ENCODE data around the gene SHLD1. TPM values are rescaled to one million over a fixed set of nuclear protein-coding genes. Genes with fewer than 3 reads are reported as not detected.
A peak's percentile ranks its signal among the peaks of the same experiment; 100 is the strongest.
"Not testable (repeated sequence)": the region's sequence is repeated elsewhere in the genome, so short reads cannot be mapped to it uniquely, and the experiment has no call there.

SHLD1 gene
- total and polyA plus RNA-seq, 4 donors = 6.2 to 9.0 (median 8.6) TPM

GRCh38 chr20:5773589-5773988 is 23.4 kb downstream of the SHLD1 start:
- Histone ChIP-seq H3K9me3 (ENCODE audit: control insufficient read depth, insufficient read depth, low read length) (no peaks in the 10 kb centered on the region), H3K27ac (ENCODE audit: low read depth, low read length) (no peak overlapping the region), H3K4me3 (ENCODE audit: low read depth, low read length) (no peak overlapping the region), H3K27me3 (ENCODE audit: control insufficient read depth, insufficient read depth, low read length) (no peaks in the 10 kb centered on the region), H3K4me1 (ENCODE audit: control insufficient read depth, insufficient read depth, low read length) (no peaks in the 10 kb centered on the region), H3K36me3 (ENCODE audit: control insufficient read depth, insufficient read depth, low read length) (peaks cover 8% of the 10 kb centered on the region)
- 92% methylated on average over 5 of the region's 8 CpGs for whole genome bisulfite sequencing (ENCODE audit: insufficient coverage)
- no peak for DNase-seq (ENCODE audit: low read depth in 4 of 6, low spot score in 6 of 6)

DNA sequence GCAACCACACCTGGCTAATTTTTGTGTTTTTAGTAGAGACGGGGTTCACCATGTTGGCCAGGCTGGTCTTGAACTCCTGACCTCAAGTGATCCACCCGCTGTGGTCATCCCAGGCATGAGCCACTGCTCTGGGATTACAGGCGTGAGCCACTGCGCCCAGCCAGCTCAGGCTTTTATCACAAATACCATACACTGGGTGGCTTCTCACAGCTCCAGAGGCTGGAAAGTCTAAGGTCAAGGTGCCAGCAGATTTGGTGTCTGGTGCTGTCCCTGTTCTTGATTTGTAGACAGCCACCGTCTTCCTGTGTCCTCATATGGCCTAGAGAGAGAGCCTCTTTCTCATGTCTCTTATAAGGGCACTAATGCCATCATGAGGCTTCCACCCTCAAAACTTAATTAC is 25.9 kb downstream of the SHLD1 start:
- Histone ChIP-seq H3K36me3 (ENCODE audit: control insufficient read depth, insufficient read depth, low read length) (peaks cover 14% of the 10 kb centered on the region), H3K27ac (ENCODE audit: low read depth, low read length) (no peak overlapping the region), H3K4me3 (ENCODE audit: low read depth, low read length) (no peak overlapping the region), H3K4me1 (ENCODE audit: control insufficient read depth, insufficient read depth, low read length) (no peaks in the 10 kb centered on the region), H3K27me3 (ENCODE audit: control insufficient read depth, insufficient read depth, low read length) (no peaks in the 10 kb centered on the region), H3K9me3 (ENCODE audit: control insufficient read depth, insufficient read depth, low read length) (no peaks in the 10 kb centered on the region)
- WGBS (ENCODE audit: insufficient coverage) = 97% methylated on average over 5 of the region's 5 CpGs
- DNase-seq (ENCODE audit: low read depth in 4 of 6, low spot score in 6 of 6) = no peak

DNA sequence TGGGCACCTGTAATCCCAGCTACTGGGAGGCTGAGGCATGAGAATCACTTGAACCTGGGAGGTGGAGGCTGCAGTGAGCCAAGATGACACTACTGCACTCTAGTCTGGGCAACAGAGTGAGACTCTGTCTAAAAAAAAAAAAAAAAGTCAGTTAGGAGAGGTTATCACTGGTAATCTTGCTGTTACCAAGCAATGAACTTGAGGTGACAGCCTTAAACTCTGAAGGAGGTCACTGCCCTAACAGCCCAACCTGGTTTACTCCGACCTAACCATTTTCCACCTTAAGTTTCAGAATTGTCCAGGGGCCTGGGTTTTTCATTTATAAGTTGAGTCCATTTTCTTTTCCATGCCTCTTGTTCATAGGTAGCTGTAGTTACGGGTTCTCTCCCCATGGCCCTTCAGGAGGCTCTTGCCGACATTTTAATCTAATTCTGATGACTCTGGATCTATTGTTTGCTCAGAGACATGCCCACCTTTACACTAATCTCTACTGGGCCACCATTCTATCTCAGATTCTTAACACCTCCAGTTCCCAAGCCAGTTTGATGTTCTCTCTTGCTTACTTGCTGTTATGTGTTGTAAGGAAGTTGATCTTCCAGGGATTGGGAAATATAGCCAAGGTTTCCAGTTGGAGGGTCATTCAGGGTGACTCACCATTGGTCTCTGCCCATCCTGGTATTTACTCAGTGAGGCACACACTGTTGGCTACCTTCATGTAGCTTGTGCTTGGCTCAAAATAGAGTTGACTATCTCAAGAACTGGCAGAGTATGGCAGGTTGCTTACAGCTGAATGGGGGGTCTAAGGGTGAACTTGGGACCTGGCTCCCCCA is 29.1 kb downstream of the SHLD1 start:
- Histone ChIP-seq H3K36me3 (ENCODE audit: control insufficient read depth, insufficient read depth, low read length) (peaks cover 18% of the 10 kb centered on the region), H3K4me3 (ENCODE audit: low read depth, low read length) (no peak overlapping the region), H3K9me3 (ENCODE audit: control insufficient read depth, insufficient read depth, low read length) (no peaks in the 10 kb centered on the region), H3K27me3 (ENCODE audit: control insufficient read depth, insufficient read depth, low read length) (no peaks in the 10 kb centered on the region), H3K27ac (ENCODE audit: low read depth, low read length) (no peak overlapping the region), H3K4me1 (ENCODE audit: control insufficient read depth, insufficient read depth, low read length) (no peaks in the 10 kb centered on the region)
- no CpG with 5 or more reads among the region's 3 CpGs for WGBS (ENCODE audit: insufficient coverage)
- no peak for DNase-seq (ENCODE audit: low read depth in 4 of 6, low spot score in 6 of 6)

- WGBS (ENCODE audit: insufficient coverage) = no CpG with 5 or more reads among the region's 2 CpGs
- Histone ChIP-seq H3K27me3 (ENCODE audit: control insufficient read depth, insufficient read depth, low read length) (no peaks in the 10 kb centered on the region), H3K36me3 (ENCODE audit: control insufficient read depth, insufficient read depth, low read length) (peaks cover 16% of the 10 kb centered on the region), H3K4me1 (ENCODE audit: control insufficient read depth, insufficient read depth, low read length) (no peaks in the 10 kb centered on the region), H3K27ac (ENCODE audit: low read depth, low read length) (no peak overlapping the region), H3K9me3 (ENCODE audit: control insufficient read depth, insufficient read depth, low read length) (no peaks in the 10 kb centered on the region), H3K4me3 (ENCODE audit: low read depth, low read length) (no peak overlapping the region)
- no peak for DNase-seq (ENCODE audit: low read depth in 4 of 6, low spot score in 6 of 6)
Observed at GRCh38 chr20:5780846-5781217, 30.6 kb downstream of the SHLD1 start.

- H3K9me3 ChIP-seq (ENCODE audit: control insufficient read depth, insufficient read depth, low read length); DNase-seq (ENCODE audit: low read depth in 4 of 6, low spot score in 6 of 6); H3K27me3 ChIP-seq (ENCODE audit: control insufficient read depth, insufficient read depth, low read length); H3K27ac ChIP-seq (ENCODE audit: low read depth, low read length); H3K4me3 ChIP-seq (ENCODE audit: low read depth, low read length); H3K4me1 ChIP-seq (ENCODE audit: control insufficient read depth, insufficient read depth, low read length): not testable (repeated sequence)
- peaks cover 11% of the 10 kb centered on the region for H3K36me3 ChIP-seq (ENCODE audit: control insufficient read depth, insufficient read depth, low read length)
- WGBS (ENCODE audit: insufficient coverage) = 87% methylated on average over 5 of the region's 8 CpGs
Observed at GRCh38 chr20:5781367-5781766, 31.2 kb downstream of the SHLD1 start.

DNA sequence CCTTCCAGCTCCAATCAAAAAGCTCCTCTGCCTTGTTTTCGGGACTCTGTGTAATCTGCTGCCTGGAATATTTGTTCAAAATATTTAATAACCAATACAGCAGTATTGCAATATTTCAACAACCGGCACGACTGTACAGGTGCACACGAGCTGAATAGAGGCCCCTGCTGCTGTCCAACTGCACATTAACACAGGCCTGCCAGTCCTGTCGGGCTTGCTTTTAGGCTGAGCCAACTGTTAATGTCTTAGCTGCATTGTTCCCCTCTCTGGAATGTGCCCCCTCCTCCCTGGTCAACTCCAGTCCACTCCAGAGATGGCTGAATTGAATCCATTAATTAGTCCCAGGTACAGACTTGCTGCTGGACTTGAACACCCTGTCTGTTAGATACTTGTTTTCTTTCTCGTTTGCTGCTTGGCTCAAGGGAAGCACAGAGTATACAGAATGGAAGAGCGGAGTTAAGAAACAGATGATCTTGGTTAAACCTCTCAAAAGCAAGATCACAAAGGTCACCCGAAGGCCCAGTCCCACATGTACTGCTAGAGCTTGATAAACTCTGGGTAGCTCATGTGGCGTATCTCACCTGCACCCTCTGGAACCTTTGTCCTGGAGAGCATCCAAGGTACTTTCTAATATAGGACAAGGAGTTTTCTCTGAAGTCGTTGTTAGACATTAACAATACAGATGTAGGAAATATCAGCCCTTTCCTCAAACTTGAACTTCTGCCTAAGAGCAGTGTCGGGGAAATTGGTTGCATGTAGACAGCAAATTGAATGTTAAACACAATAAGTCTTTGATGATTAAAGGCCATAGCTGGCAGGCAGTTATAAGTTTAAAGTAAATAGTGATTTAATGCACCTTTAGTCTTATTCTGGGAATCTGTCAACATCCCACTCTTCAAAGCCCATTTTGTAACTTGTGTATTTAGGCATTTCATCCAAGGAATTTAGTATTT is 31.9 kb downstream of the SHLD1 start:
- no peaks in the 10 kb centered on the region for H3K27me3 ChIP-seq (ENCODE audit: control insufficient read depth, insufficient read depth, low read length)
- 35% methylated on average over 7 of the region's 11 CpGs for WGBS (ENCODE audit: insufficient coverage)
- H3K9me3 ChIP-seq (ENCODE audit: control insufficient read depth, insufficient read depth, low read length) = no peaks in the 10 kb centered on the region
- no peak for DNase-seq (ENCODE audit: low read depth in 4 of 6, low spot score in 6 of 6)
- peaks cover 10% of the 10 kb centered on the region for H3K36me3 ChIP-seq (ENCODE audit: control insufficient read depth, insufficient read depth, low read length)
- no peak overlapping the region for H3K27ac ChIP-seq (ENCODE audit: low read depth, low read length)
- peaks cover 5% of the 10 kb centered on the region for H3K4me1 ChIP-seq (ENCODE audit: control insufficient read depth, insufficient read depth, low read length)
- H3K4me3 ChIP-seq (ENCODE audit: low read depth, low read length) = no peak overlapping the region

- WGBS (ENCODE audit: insufficient coverage) = 90% methylated on average over 7 of the region's 8 CpGs
- Histone ChIP-seq H3K9me3 (ENCODE audit: control insufficient read depth, insufficient read depth, low read length) (no peaks in the 10 kb centered on the region), H3K4me3 (ENCODE audit: low read depth, low read length) (no peak overlapping the region), H3K36me3 (ENCODE audit: control insufficient read depth, insufficient read depth, low read length) (peaks cover 10% of the 10 kb centered on the region), H3K27ac (ENCODE audit: low read depth, low read length) (no peak overlapping the region), H3K4me1 (ENCODE audit: control insufficient read depth, insufficient read depth, low read length) (peaks cover 9% of the 10 kb centered on the region), H3K27me3 (ENCODE audit: control insufficient read depth, insufficient read depth, low read length) (no peaks in the 10 kb centered on the region)
- DNase-seq (ENCODE audit: low read depth in 4 of 6, low spot score in 6 of 6) = no peak
Observed at GRCh38 chr20:5784735-5785134, 34.5 kb downstream of the SHLD1 start.

DNA sequence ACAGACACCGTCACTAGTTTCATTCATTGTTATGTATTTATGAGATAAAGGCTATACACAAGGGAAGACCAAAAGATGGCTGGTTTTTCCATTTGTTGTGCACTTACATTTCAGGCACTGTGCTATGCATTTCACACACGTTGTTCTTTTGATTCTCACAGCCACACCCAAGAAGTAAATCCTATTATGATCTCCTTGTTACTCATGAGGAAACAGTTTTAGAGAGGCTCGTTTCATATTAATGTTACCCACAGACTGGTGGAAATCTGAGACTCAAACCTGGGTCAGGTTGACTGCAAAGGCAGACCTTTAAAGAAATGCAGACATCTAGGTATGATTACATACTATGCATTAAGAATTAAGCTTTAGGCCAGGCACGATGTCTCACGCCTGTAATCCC is 34.9 kb downstream of the SHLD1 start:
- WGBS (ENCODE audit: insufficient coverage) = no CpG with 5 or more reads among the region's 5 CpGs
- peaks cover 9% of the 10 kb centered on the region for H3K36me3 ChIP-seq (ENCODE audit: control insufficient read depth, insufficient read depth, low read length)
- no peaks in the 10 kb centered on the region for H3K9me3 ChIP-seq (ENCODE audit: control insufficient read depth, insufficient read depth, low read length)
- no peak overlapping the region for H3K4me3 ChIP-seq (ENCODE audit: low read depth, low read length)
- DNase-seq (ENCODE audit: low read depth in 4 of 6, low spot score in 6 of 6) = no peak
- H3K27me3 ChIP-seq (ENCODE audit: control insufficient read depth, insufficient read depth, low read length) = no peaks in the 10 kb centered on the region
- H3K4me1 ChIP-seq (ENCODE audit: control insufficient read depth, insufficient read depth, low read length) = peaks cover 9% of the 10 kb centered on the region
- no peak overlapping the region for H3K27ac ChIP-seq (ENCODE audit: low read depth, low read length)

DNA sequence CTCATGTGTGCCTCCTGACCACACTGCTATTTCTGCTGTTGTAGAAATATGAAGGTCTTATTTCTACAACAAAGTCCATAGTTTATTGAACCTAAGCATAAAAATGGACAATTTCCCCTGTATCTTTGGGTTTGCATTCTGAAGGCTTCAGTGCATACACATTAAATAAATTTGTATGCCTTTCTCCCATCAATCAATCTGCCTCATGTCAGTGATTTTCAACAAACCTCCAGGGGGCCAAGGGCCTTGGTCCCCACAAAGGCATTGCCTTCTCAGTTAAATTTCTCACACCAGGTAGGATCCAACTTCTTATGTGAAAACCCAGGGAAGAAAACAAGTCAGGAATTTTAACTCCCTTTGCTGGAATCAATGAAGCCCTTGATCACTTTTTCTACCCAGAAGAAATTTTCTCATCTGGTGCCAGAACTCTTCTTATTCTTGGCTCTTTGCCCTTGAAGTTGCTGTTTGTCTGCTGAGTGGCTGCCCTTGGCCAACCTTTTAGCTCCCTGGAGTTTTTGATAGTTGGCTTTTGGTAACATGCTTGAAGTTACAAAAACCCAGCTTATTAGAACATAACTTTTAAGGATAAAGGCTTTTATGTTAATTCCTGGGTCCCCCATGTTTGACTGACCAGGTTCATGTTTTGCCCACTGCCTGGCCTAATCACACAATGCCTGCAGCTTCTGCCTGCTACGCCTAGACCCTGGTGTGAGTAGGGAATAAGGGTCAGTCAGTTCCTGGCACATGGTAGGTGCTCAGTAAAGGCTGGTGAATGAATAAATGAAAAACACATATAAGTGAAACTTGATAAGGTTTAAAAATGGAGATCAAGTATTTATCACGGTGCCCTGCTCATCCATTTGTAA is 37.0 kb downstream of the SHLD1 start:
- WGBS (ENCODE audit: insufficient coverage) = no CpG with 5 or more reads among the region's 2 CpGs
- Histone ChIP-seq H3K4me3 (ENCODE audit: low read depth, low read length) (no peak overlapping the region), H3K36me3 (ENCODE audit: control insufficient read depth, insufficient read depth, low read length) (peaks cover 4% of the 10 kb centered on the region), H3K4me1 (ENCODE audit: control insufficient read depth, insufficient read depth, low read length) (peaks cover 9% of the 10 kb centered on the region), H3K27me3 (ENCODE audit: control insufficient read depth, insufficient read depth, low read length) (no peaks in the 10 kb centered on the region), H3K9me3 (ENCODE audit: control insufficient read depth, insufficient read depth, low read length) (no peaks in the 10 kb centered on the region), H3K27ac (ENCODE audit: low read depth, low read length) (peak overlapping the region; percentile 16)
- DNase-seq (ENCODE audit: low read depth in 4 of 6, low spot score in 6 of 6) = peak in 3 of 6 donors; percentile 13 to 80 (median 69)
